GM19372 (cell line): ENCODE data around the gene SV2C.
"Not testable (repeated sequence)": the region's sequence is repeated elsewhere in the genome, so short reads cannot be mapped to it uniquely, and the experiment has no call there.

ENCODE experiments used
- ATAC-seq: cut with Tn5 transposase; IDR thresholded peaks from one replicate; pipeline ENCODE4 v1.9.1; 2021; ENCODE audit warnings: mild to moderate bottlenecking, low read depth, moderate library complexity; ENCODE audit not compliant: unreplicated experiment

SV2C gene

DNA sequence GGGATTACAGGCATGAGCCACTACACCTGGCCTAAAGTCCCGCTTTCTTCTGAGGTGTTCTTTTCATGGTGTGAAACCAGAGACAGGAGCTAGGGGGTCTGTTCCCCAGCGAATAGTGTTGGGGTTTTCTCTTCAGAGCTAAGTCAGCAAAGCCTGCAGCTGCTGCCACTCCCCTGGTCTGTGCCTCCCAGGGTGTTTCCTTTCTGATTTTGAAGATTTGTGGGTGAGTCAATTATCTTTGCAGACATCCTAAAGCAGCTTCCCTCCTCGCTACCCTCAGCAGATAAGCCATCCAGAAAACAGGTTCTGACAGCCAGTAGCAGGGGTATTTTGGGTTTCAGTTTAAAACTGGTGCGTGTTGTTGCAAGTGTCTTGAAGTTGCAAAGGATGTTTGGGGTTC lies 247.9 kb downstream of the SV2C start:
- no peak for ATAC-seq

DNA sequence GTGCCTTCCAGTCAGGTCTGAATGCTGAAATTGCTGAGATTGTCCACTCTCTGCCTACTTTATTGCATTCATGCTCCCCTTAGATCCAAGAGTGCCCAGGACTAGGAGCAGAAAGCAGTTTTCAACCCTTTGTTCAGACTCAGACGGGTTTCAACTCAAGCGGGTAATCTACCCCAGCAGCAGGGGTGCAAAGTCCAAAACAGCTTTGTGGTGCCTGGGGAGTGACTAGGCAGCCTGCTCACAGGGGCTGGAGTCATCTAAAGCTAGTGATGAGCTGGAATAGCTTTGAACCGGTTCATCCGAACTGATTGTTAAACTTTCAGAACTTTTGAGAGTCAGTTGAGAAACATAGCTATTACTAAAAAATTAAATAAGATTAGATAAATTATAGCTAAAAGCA lies 248.9 kb downstream of the SV2C start:
- no peak for ATAC-seq

DNA sequence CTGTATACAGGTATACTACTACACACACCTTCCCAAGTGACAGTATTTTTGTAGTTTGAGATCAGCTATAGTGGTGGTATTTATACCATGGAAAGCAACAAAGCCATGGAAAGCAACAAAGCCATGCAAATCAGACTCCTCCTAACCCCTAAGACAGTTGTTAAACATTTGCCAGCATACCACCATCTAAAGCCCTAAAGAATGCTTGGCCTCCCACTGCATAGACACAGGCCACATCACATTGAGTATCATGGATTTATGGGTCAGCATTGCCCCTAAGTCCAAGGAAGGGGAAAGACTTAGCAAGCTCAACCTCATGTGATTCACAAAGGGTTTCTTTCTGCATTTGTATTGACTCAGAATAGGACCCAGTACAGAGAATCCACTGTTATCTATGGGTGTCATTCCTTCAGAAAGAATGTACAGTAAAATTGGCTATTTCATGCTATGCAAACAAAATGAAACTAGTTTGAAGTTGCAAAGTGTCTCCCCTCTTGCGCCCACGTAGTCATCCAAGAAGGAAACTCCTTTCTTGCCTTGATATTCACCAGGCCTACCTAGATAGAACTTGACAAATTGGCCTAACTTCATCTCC lies 249.5 kb downstream of the SV2C start:
- no peak for ATAC-seq

DNA sequence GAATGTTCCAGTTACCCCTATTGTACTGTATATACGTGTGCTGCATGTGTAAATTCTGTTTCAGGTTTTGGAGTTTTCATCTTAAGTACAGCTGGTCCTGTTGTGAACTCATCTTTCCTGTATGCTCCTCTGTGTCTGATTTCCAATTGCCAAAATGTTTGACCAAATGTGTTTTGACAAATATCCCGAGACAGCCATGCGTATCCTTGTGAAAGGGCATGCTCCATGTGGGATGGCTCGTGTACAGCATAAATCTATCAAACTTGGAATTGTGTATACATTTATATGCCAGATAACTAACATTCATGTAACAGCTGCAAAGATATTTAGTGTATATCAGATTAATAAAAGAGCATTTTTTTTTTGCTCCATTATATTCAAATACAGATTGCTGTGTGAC lies 250.4 kb downstream of the SV2C start:
- no peak for ATAC-seq

DNA sequence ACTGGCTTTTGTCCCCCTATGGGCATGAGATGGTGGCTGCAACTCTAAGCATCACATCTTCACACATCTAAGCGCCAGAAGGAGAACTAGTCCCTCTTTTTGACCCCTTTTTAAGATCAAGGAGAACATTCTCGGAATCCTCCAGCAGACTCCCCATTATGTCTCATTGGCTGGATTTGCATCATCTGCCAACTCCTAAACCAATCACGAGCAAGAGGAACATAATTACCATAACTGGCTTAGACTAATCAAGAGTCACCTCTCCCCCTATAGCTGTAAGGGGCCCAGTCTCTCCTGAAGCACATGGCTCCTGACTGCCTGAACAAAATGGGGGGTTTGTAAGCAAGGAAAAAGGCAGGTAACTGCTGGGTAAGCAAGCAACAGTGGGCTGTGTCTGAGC lies 251.4 kb downstream of the SV2C start:
- ATAC-seq: no peak

- ATAC-seq: not testable (repeated sequence)
Observed at GRCh38 chr5:76335451-76335850, 252.3 kb downstream of the SV2C start.

DNA sequence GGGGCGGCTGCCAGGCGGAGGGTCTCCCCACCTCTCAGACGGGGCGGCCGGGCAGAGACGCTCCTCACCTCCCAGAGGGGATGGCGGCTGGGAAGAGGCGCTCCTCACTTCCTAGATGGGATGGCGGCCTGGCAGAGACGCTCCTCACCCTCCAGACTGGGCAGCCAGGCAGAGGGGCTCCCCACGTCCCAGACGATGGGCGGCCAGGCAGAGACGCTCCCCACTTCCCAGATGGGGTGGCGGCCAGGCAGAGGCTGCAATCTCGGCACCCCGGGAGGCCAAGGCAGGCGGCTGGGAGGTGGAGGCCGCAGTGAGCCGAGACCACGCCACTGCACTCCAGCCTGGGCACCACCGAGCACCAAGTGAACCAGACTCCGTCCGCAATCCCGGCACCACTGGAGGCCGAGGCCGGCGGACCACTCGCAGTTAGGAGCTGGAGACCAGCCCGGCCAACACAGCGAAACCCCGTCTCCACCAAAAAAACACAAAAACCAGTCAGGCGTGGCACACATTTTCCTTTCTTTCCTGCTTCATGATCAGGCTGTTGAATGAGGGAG lies 253.1 kb downstream of the SV2C start:
- not testable (repeated sequence) for ATAC-seq

GRCh38 chr5:76337953-76338451 lies 254.8 kb downstream of the SV2C start:
- no peak for ATAC-seq

DNA sequence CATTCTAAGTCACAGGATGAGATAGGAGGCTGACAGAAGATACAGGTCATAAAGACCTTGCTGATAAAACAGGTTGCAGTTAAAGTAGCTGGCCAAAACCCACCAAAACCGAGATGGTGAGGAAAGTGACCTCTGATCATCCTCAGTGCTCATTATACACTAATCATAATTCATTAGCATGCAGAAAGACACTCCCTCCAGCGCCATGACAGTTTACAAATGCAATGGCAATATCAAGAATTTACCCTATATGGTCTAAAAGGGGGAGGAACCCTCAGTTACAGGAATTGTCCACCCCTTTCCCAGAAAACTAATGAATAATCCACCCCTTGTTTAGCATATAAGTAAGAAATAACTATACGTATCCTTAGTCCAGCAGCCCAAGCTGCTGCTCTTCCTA lies 256.7 kb downstream of the SV2C start:
- no peak for ATAC-seq

GRCh38 chr5:76341651-76342334 lies 258.6 kb downstream of the SV2C start:
- ATAC-seq: no peak

DNA sequence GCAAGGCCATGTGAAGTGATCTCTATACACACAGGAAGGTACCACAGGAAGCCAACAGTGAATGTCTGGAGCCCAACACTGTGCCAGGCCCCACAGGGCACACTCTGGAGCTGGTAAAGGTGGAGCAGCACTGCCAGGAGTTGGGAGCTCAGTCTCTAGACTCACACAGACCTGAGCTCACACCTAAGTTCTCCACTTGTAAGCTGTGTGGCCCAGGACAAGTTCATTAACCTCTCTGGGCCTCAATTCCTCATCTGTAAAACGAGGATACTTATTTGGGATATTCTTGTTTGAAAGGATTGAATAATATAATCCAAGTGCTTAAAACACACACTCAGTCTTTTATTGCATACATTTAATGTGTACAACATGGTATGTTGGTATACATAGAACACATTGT lies 259.3 kb downstream of the SV2C start:
- no peak for ATAC-seq

DNA sequence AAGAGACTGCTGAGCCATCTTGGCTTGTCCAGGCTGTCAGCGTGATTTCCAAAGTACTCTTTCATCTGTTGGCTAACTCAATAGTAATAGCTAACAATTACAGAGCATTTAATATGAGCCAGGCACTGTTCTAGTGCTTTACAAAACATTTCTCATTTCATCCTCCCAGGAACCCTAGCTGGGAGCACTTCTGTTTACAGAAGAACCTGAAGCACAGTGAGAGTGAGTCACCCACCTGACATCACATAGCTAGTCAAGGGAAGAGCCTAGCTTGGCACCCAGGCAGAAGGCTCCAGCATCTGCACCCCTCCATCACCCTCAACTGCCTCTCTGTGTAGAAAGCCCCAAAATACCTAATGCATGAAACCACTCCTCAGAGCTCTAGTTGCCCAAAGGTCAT lies 262.4 kb downstream of the SV2C start:
- ATAC-seq: no peak

DNA sequence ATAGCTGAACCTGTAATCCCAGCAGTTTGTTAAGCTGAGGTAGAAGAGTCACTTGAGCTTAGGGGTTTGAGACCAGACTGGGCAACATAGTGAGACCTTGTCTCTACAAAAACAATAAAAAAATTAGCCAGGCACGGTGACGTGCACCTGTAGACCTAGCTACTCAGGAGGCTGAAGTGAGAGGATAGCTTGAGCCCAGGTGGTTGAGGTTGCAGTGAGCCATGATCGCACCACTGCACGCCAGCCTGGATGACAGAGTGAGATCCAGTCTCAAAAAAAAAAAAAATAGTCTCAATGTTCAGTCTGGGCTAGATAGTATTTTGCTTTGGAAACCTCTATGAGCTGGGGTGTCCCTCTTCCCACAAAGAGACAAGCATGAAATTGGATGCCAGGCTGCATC lies 268.0 kb downstream of the SV2C start:
- ATAC-seq: no peak

- ATAC-seq: peak; percentile 86
Observed at GRCh38 chr5:76351577-76351976, 268.4 kb downstream of the SV2C start.

GRCh38 chr5:76356887-76357286 lies 273.7 kb downstream of the SV2C start:
- ATAC-seq: no peak

GRCh38 chr5:76363352-76364225 lies 280.4 kb downstream of the SV2C start:
- ATAC-seq: no peak

DNA sequence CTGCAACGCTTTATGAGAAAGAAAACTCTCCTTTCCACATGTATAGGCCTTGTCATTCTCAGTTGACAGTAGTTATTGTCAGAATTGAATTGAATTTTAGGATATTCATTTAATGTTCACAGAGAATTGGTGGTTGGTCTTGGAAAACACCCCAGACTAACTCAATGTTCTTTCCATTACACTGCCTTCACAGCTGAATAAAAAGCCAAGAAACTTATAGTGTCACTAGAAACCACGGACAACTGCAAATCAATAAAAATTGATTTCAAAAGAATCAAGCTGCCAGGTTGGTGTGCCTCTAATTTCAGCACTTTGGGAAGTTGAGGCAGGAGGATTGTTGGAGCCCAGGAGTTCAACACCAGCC lies 281.0 kb downstream of the SV2C start:
- ATAC-seq: no peak

DNA sequence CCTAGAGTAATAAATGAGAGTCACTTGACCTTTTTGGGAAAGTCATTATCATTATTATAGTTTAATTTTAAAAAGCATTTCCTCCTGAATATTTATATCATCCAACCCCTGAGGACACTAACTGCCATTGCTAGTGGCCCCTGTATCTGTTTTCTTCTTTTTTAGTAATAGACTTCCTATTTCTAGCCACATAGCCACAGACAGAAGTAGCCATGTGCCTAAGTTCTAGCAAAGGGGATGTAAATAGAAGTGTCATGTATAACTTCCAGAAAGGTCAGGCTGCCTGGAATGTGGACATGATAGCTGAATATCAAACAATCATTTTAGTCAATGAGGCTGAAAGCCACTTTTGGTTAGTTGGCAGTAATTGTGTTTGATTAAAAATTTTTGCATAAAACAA lies 282.4 kb downstream of the SV2C start:
- no peak for ATAC-seq

DNA sequence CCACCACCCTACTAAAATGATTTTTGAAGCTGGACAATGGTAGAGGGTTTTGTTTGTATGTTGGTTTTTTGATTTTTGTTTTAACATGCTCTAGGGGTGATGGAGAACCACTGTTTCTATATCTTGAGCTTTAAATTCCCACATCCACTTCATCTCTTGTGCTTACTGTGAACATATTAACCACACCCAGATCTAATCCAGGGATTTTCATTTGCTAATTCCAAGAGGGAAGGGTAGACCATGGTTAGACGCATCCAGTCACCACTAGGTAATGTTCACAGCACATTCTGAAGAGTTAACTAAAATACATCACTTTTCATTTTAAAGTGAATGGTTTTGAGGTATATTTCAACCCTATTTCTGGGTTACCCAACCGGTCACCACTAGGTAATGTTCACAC lies 283.4 kb downstream of the SV2C start:
- no peak for ATAC-seq

- ATAC-seq: no peak
Observed at GRCh38 chr5:76367623-76368371, 284.6 kb downstream of the SV2C start.
